GM12878 (cell line): ENCODE results near the gene ELN. TPM values are rescaled to one million over a fixed set of nuclear protein-coding genes. Genes with fewer than 3 reads are reported as not detected.

Experiments
- ATF3 ChIP-seq: IDR thresholded peaks from 2 replicates; pipeline ENCODE4 v1.6.1; 2011; ENCODE audit warnings: low read depth, mild to moderate bottlenecking, low read length, moderate library complexity, borderline replicate concordance; ENCODE audit errors: extremely low read depth
- BACH1 ChIP-seq: fragments of 450-650 bp; IDR thresholded peaks from 2 replicates; pipeline ENCODE4 v1.6.1; 2017; ENCODE audit warnings: mild to moderate bottlenecking, borderline replicate concordance
- CBX5 ChIP-seq: sonication (generic); IDR thresholded peaks from 2 replicates; pipeline ENCODE4 v1.6.1; 2016; ENCODE audit warnings: low read depth, moderate library complexity, mild to moderate bottlenecking, inconsistent platforms
- CEBPZ ChIP-seq: fragments of 150-350 bp; IDR thresholded peaks from 2 replicates; pipeline ENCODE4 v1.6.1; 2016; ENCODE audit warnings: low read depth, low read length
- CUX1 ChIP-seq: IDR thresholded peaks from 2 replicates; pipeline ENCODE4 v1.6.1; 2012; ENCODE audit warnings: improper control_type of control experiment, low read depth, low read length; ENCODE audit not compliant: insufficient replicate concordance
- HSF1 ChIP-seq: fragments of 150-350 bp; IDR thresholded peaks from 2 replicates; pipeline ENCODE4 v1.6.1; 2014; ENCODE audit warnings: mild to moderate bottlenecking, low read depth, low read length
- IKZF2 ChIP-seq, 2 experiments: fragments of 450-650 bp; IDR thresholded peaks; 2 replicates each; pipeline ENCODE4 v1.6.1; 2017; ENCODE audit warnings: mild to moderate bottlenecking in 2 of 2, moderate library complexity in 2 of 2
- MXI1 ChIP-seq: fragments of 150-350 bp; IDR thresholded peaks from 2 replicates; pipeline ENCODE4 v1.6.1; 2011; ENCODE audit warnings: low read depth, mild to moderate bottlenecking, inconsistent platforms, low read length, improper control_type of control experiment
- polyA plus RNA-seq, 11 experiments: library from polyadenylated mRNA; depleted of rRNA in 4 of 11; unstranded in 6 of 11; stranded (reverse) in 5 of 11; fragments of >200 nt; fragmentation: Nextera tagmentation in 4 of 11; fragmentation: Illumina TruSeq in 1 of 11; extraction: Ambion mirVana in 4 of 11; extraction: Trizol in 1 of 11; gene quantifications; 1 replicate in 1 of 11; 2 replicates in 10 of 11; pipeline versions ENCODE4 v1.2.1 to v1.2.3, GENCODE V29; 2011 to 2016; ENCODE audit warnings: inconsistent platforms in 2 of 11, missing spikeins in 2 of 11, low read depth in 1 of 11
- total RNA-seq, 4 experiments: library from RNA; depleted of rRNA in 3 of 4; stranded (reverse); fragments of >200 nt in 3 of 4; fragmentation: Illumina TruSeq in 1 of 4; extraction: Trizol in 1 of 4; gene quantifications; 2 replicates each; pipeline versions ENCODE4 v1.2.1 to v1.2.3, GENCODE V29; 2013 to 2021

Gene ELN
- total and polyA plus RNA-seq, 10 of the 15 experiments (the other 5 are each of a cell fraction or from before 2014, with no cell fraction given) = 0.08 to 0.27 (median 0.23) TPM; not detected in 7

- no peak for TF ChIP-seq ATF3
- no peak for TF ChIP-seq CUX1
- TF ChIP-seq CBX5 = no peak
- no peak for TF ChIP-seq MXI1
- TF ChIP-seq CEBPZ = no peak
- no peak for TF ChIP-seq HSF1
- no peak for TF ChIP-seq BACH1
- no peak for TF ChIP-seq IKZF2 (IDR thresholded peaks at IDR 0.05)
These were observed 2.0 kb downstream of the ELN start (continued) for GRCh38 chr7:74029991-74030415.
